ENCODE measurements around the gene LRP1.
A peak's percentile ranks its signal among the peaks of the same experiment; 100 is the strongest.

LRP1 gene

DNA sequence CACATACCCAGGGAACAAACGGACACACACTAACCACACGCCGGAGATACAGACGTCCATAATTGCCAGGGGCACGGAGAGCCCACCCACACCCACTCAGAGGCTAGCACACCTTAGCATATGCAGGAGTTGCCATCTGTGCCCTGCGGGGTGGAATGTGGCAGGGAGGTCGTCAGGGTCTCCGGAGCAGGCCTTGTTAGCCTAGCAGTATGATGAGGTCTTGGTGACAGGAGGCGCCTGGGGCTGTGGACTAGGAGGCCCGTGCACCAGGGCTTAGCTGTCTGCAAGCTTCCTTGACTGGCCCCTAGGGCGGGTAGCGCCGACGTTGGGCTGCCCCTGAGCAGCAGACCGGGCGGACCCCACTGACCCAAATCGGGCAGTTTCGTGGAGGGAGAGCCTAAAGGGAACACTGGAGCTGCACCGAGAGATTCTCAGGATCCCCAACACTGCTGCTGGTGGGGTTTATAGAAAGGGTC, 112.7 kb downstream of the LRP1 start:
- no peak for DNase-seq

DNA sequence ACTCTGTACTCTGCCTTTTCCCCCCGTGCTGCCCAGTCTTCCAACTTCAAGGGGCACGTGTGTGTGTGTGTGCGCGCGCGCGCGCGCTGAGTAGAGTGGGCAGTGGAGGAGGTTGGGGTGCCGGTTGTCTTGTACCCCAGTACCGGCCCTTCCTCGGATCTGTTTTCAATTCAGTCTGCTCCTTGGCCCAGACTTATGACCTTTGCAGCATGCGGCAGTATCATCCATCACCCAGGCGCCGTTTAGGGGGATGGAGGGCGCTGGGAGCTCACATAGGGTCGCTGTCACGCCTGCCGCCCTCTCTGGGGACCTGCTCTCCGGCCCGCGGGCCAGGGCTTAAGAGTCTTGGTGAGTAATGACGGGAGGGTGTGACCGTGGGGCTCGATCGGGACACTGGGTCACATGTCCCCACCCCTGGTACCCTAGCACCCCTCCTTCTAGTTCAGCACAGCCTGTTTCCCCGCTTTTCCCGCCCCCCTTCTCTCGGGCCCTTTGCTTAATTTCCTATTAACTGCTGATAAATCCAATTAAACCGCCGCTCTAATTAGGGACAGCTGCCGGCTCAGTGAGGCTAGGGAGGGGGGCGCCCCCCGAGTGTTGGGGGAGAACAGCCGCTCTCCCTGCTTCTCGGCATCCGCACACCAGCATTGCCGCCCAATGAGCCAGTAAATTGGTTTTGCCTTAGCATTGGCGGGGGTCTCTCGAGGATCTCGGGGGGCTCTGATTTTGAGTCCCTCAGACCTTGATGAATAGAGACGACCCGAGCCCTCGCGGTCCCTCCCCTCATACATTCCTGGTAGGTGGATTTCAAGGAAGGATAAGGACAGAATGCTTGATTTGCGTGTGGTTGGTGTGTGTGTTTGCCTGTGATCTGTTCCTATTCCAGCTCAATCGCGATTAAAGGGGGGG, 113.4 kb downstream of the LRP1 start:
- no peak for DNase-seq

DNA sequence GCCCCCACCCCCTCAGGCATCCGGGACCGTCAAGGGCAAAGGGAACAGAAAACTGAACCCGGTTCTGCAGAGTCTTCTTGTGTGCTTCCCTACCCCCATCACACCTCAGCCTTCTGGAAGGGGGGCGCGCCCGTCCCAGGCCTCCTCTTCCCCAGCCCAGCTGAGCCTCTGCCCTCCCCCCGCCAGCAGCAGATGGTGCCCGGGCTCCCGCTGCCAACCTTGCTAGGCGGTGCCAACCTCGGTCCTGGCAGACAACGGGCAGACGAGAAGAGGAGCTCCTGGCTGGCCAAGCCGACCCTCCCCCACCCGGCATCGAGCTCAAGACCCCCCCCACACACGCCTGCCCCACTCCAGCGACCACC, 114.0 kb downstream of the LRP1 start:
- no peak for DNase-seq

GRCh38 chr12:57242691-57243454, 114.6 kb downstream of the LRP1 start:
- peak; percentile 73 for DNase-seq

- DNase-seq, result peak; percentile 83
Observed at GRCh38 chr12:57243521-57244311, 115.4 kb downstream of the LRP1 start.

- DNase-seq, result no peak
Observed at GRCh38 chr12:57244312-57244696, 116.0 kb downstream of the LRP1 start.

- no peak for DNase-seq
Observed at GRCh38 chr12:57247041-57247440, 118.8 kb downstream of the LRP1 start.

- no peak for DNase-seq
Observed at GRCh38 chr12:57248934-57249742, 120.9 kb downstream of the LRP1 start.

GRCh38 chr12:57250541-57250940, 122.3 kb downstream of the LRP1 start:
- DNase-seq, result no peak

DNA sequence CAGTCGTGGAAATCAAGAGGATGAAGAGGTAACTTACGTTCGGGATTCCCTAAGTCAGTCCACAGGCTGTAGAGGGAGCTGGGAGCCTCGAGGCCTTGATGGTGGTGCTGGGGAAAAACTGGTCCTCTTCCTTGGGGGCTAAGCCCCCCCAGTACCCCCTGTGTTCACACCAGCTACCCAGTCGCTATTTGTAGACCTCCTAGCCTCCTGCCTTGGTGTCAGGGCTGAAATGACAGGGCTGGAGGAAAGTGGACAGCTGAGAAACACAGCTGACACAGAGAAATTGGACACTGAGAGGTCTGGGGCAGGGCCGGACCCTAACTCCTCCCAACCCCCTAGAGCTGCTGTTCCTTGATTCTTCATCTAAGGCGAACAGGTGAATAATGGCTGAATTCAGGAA, 122.7 kb downstream of the LRP1 start, which contains the start of gene STAC3:
Gene STAC3 (minus strand): TSS at position 232 of the 400 bp plus-strand sequence. CDS start 1,551 bp downstream, outside the sequence.
- DNase-seq, result no peak

GRCh38 chr12:57254506-57255280, 126.4 kb downstream of the LRP1 start:
- DNase-seq, result no peak

GRCh38 chr12:57255916-57256315, 127.6 kb downstream of the LRP1 start:
- no peak for DNase-seq

DNA sequence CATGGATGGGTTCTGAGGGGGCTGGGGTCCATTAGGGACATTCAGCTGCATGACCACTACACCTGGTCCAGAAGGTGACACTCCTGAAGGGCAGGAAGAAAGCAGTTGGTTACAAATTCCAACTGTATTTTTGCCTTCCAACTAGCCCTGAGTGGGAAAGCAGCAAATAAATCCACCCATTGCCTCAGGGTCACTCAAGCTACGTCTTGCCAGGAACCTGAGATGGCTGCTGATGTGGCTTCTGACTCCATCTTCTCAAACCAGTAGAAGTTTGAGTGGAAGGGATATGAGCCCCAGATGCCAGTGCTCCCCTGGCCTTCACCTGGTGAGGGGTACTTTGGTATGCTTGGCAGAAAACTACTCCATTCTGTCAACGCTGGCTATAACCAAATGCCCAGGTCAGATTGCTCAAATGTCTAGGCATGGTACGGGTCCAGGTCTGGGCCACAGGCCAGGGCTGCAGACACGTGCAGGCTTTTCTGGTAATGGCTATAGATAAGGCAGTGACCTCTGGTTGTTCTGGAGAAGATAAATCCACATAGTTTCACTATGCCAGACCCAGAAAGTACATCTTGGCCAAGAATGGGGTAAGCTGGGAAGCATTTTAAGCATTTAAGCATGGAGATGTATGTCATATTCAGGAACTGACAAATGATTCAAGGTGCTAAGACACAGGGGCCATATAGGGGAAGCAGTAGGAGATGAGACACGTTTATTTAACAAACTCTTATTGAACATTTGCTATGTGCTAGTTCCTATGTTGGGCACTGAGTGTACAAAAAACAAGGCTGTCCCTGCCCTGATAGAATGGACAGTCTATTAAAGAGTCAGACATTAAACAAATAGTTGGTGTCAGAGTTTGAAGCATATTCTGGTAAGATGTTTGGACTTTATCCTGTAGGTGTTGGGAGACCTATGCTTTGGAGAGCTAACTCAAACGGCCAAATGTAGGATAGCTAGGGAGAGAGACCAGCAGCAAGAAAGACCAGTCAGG, 131.0 kb downstream of the LRP1 start:
- no peak for DNase-seq

GRCh38 chr12:57260366-57260765, 132.1 kb downstream of the LRP1 start:
- no peak for DNase-seq

DNA sequence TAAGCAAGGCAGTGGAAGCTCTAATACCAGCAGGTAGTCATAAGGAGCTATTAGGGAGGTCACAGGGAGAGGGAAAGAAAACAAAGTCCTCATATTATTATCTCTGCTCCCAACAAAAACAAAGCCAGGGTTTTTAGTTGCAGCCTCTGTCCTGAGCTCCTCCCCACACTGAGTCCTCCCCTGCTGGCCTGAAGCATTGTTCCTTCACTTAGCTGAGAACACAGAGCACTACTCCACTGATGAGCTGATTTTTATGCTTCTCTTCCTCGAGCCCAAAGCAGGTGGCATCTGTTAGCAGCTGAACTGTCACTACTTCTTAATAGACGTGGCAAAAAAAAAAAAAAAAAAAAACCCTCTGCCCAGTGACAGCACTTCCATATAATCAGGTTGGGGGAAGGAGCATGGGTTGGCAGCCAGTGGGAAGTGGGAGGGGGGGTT, 133.2 kb downstream of the LRP1 start:
- no peak for DNase-seq

DNA sequence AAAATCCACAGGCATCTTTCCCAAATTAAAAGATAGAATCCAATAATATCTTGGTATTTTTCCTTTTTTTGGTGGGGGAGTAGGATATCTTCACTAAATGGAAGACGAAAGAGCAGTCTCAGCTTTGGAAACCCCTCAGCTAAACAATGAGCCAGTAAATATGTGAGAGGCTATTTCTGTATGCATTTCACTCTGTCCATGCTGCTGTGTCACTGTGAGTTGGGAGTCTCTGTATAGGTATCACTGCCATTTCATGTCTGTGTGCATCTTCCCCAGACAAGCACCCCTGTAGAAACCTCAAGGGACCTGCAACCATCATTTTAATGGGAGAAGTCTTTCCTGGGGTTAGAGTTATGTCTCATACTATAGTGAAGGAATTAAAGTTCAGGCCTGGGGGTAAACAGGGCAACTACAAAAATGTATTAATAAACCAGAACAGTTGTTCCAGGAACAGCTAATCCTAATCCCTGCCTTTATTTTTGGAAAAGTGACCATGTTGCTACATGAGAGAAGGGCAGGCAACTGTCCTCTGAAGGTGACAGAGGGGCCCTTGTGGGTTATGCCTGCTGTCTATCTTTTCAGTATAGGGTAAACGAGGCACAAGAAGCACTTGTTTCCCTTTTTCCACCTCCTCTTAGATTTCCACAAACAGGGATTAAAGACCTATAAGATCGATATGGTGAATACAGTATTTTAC, 134.0 kb downstream of the LRP1 start:
- DNase-seq, result no peak

Data from activated CD8-positive, alpha-beta memory T cell treated with anti-CD3 and anti-CD28 coated beads, Interleukin-2, amount 50 U/mL, for 4 hours (primary cell).